GM12875 (cell line): ENCODE measurements around the gene WNT9A.

Experiments used
- H3K4me3 ChIP-seq: one replicate; pipeline ENCODE4 v1.5.1; 2011; ENCODE audit warnings: low read depth, low read length, control low read depth
- TF ChIP-seq, protein P1 (sequence below): IDR thresholded peaks from 2 replicates; pipeline ENCODE4 v1.5.1; 2011; ENCODE audit warnings: low read depth, mild to moderate bottlenecking, control low read depth, inconsistent platforms, low read length, moderate library complexity, borderline replicate concordance; ENCODE audit not compliant: insufficient read depth

The WNT9A gene

GRCh38 chr1:227886503-227886961, 61.2 kb downstream of the WNT9A start:
- H3K4me3 ChIP-seq = no peak overlapping the region
- TF ChIP-seq, protein P1, sequence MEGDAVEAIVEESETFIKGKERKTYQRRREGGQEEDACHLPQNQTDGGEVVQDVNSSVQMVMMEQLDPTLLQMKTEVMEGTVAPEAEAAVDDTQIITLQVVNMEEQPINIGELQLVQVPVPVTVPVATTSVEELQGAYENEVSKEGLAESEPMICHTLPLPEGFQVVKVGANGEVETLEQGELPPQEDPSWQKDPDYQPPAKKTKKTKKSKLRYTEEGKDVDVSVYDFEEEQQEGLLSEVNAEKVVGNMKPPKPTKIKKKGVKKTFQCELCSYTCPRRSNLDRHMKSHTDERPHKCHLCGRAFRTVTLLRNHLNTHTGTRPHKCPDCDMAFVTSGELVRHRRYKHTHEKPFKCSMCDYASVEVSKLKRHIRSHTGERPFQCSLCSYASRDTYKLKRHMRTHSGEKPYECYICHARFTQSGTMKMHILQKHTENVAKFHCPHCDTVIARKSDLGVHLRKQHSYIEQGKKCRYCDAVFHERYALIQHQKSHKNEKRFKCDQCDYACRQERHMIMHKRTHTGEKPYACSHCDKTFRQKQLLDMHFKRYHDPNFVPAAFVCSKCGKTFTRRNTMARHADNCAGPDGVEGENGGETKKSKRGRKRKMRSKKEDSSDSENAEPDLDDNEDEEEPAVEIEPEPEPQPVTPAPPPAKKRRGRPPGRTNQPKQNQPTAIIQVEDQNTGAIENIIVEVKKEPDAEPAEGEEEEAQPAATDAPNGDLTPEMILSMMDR = no peak

GRCh38 chr1:227885648-227886502, 61.9 kb downstream of the WNT9A start:
- H3K4me3 ChIP-seq = no peak overlapping the region
- TF ChIP-seq, protein P1 = no peak

GRCh38 chr1:227885135-227885647, 62.5 kb downstream of the WNT9A start:
- TF ChIP-seq, protein P1 = no peak
- no peak overlapping the region for H3K4me3 ChIP-seq

- H3K4me3 ChIP-seq = no peak overlapping the region
- TF ChIP-seq, protein P1 = no peak
These were observed 63.2 kb downstream of the WNT9A start for GRCh38 chr1:227884370-227885134.

- H3K4me3 ChIP-seq = no peak overlapping the region
- TF ChIP-seq, protein P1 = no peak
These were observed 64.0 kb downstream of the WNT9A start for GRCh38 chr1:227883641-227884301.

DNA sequence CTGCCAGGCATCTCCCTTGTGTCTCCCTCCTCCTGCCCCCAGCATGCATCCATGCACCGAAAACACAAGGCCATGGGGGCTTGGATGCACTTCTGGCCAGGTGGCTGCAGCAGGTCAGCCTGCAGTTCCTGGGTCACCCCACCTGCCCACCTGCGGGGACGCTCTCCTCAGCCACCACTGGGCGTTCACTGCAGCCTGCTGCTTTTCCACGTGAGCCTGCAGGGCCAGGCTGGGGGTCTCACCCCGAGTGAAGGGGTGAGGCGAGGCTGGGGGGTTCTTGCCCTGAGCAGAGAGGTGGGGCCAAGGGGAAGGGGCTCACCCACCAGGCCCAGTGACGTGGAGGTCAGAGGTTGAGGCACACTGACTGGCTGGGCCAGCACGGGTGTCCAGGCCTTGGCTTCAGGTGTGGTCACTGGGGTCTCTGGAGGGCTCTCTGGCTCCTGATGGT, 64.6 kb downstream of the WNT9A start:
- TF ChIP-seq, protein P1 = no peak
- H3K4me3 ChIP-seq = no peak overlapping the region
